ENCODE results near the gene ASXL1. TPM values are rescaled to one million over a fixed set of nuclear protein-coding genes. Genes with fewer than 3 reads are reported as not detected.

Gene ASXL1
- total and polyA plus RNA-seq, 10 of the 15 experiments (the other 5 are each of a cell fraction or from before 2014, with no cell fraction given), result 11.0 to 87.6 (median 56.8) TPM

GRCh38 chr20:32357375-32357868 is 709 bp upstream of the ASXL1 start (continued):
- no peak for TF ChIP-seq HSF1 (IDR thresholded peaks at IDR 0.05; ENCODE audit: low read depth, low read length)
- TF ChIP-seq ZNF24 (IDR thresholded peaks at IDR 0.05), result no peak
- peak; percentile 70; the same call in 1 of the 2 replicates for TF ChIP-seq ZBED1 (IDR thresholded peaks at IDR 0.05; ENCODE audit: borderline replicate concordance)
- TF ChIP-seq POLR2A (IDR thresholded peaks at IDR 0.05; ENCODE audit: low read depth, low read length), result no peak
- TF ChIP-seq POU2F2 (IDR thresholded peaks at IDR 0.05; ENCODE audit: borderline replicate concordance, low read depth, low read length), result peak; percentile 54; the same call in 1 of the 3 replicates
- no peak for TF ChIP-seq TBL1XR1 (IDR thresholded peaks at IDR 0.05; ENCODE audit: low read depth, low read length)
- TF ChIP-seq KLF5 (IDR thresholded peaks at IDR 0.05; ENCODE audit: partially characterized antibody), result no peak
- peak; percentile 97 for TF ChIP-seq IRF4 (IDR thresholded peaks at IDR 0.05; ENCODE audit: low read depth, low read length)
- TF ChIP-seq NR2C1 (IDR thresholded peaks at IDR 0.05), result no peak
- TF ChIP-seq TAF1 (IDR thresholded peaks at IDR 0.05; ENCODE audit: borderline replicate concordance, low read depth, low read length), result no peak
- no peak for TF ChIP-seq IKZF1 (conservative IDR thresholded peaks at IDR 0.05)
- TF ChIP-seq BMI1 (IDR thresholded peaks at IDR 0.05; ENCODE audit: borderline replicate concordance), result 0 out of 2 replicates have a peak, but pooled peaks have one; percentile 52
- TF ChIP-seq CREM (IDR thresholded peaks at IDR 0.05; ENCODE audit: low read depth), result peak; percentile 86
- TF ChIP-seq ATF7 (IDR thresholded peaks at IDR 0.05; ENCODE audit: low read depth), result peak; percentile 65; the same call in 1 of the 2 replicates
- TF ChIP-seq TARDBP (IDR thresholded peaks at IDR 0.05; ENCODE audit: borderline replicate concordance), result no peak
- peak; percentile 81 for TF ChIP-seq RELA (IDR thresholded peaks at IDR 0.05; ENCODE audit: borderline replicate concordance, partially characterized antibody)
- no peak for TF ChIP-seq ZNF592 (IDR thresholded peaks at IDR 0.05)
- TF ChIP-seq ELK1 (IDR thresholded peaks at IDR 0.05; ENCODE audit: low read depth, low read length), result no peak
- peak; percentile 86 for TF ChIP-seq BCL3 (IDR thresholded peaks at IDR 0.05; ENCODE audit: borderline replicate concordance, insufficient read depth, low read depth, low read length, poor library complexity, severe bottlenecking)
- no peak for TF ChIP-seq ZNF384 (IDR thresholded peaks at IDR 0.05; ENCODE audit: borderline replicate concordance, low read depth, low read length)
